ENCODE results near the gene RASD2.

RASD2 gene

DNA sequence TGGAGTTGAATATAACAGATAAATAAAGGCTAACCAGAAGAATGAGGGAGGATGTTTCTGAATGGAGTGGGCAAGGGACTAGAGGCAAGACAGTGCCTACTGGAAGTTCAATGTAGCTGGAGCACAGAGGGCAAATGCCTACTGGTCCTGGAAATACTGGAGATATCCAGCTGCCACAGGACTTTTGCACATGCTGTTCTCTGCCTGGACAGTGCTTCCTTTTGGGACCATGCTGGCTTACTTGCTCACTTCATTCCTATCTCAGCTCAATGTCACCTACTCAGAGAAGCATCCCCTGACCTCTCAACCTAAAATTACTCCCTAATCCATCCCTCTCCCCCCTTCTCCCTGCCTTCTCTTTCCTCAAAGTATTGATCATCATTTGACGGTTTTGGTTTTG lies 20.2 kb downstream of the RASD2 start:
- DNase-seq (ENCODE audit: low read depth), result no peak

DNA sequence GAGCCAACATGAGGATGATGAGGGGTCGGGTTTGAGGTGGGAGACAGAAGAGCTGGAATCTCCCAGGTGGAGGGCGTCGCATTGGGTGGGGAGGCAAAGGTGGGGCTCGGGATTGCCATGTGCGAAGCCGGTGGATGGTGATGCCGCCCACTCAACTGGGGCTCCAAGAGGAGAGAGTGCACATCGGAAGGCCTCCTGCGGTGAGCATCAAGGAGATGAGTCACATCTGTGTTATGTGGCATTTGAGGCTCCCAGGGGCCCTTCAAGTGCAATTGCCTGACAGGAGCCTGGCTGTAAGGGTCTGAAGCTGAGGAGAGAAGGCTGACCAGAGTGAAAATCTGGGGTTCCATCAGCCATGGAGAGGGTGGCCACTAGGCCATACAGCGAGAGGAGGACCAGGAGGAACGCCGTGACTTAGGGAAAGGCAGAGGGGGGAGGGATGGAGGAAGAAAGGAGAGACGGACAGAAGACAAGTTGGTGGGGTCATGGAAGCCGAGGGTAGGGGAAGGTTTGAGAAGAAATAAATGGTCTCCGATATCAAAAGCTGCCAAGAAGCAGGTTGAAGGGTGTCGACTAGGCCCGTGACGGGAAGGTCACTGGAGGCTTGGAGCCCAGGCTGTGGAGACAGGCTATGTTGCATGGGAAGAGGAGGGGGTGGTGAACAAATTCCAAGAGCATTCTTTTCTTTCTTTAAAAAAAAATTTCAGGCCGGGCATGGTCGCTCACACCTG lies 21.3 kb downstream of the RASD2 start:
- DNase-seq (ENCODE audit: low read depth), result no peak

DNA sequence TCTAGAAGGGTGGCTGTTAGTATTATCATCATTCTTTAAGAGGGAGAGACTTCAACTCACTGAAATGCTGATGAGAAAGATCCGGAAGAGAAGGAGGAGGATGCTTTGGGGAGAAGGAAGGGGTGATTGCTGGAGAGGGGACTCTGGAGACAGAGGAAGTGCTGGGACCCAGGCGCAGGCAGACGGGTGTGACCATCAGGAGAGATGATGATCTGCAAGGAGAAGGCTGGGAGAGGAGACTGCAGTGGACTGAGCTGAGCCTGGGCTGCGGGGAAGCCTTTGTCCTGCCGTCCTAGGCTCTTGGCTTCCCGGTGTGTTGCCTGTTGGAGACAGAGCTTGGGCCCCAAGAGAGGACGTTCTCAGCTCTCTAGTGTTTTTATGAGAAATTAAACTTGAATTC lies 22.6 kb downstream of the RASD2 start:
- no peak for DNase-seq (ENCODE audit: low read depth)

DNA sequence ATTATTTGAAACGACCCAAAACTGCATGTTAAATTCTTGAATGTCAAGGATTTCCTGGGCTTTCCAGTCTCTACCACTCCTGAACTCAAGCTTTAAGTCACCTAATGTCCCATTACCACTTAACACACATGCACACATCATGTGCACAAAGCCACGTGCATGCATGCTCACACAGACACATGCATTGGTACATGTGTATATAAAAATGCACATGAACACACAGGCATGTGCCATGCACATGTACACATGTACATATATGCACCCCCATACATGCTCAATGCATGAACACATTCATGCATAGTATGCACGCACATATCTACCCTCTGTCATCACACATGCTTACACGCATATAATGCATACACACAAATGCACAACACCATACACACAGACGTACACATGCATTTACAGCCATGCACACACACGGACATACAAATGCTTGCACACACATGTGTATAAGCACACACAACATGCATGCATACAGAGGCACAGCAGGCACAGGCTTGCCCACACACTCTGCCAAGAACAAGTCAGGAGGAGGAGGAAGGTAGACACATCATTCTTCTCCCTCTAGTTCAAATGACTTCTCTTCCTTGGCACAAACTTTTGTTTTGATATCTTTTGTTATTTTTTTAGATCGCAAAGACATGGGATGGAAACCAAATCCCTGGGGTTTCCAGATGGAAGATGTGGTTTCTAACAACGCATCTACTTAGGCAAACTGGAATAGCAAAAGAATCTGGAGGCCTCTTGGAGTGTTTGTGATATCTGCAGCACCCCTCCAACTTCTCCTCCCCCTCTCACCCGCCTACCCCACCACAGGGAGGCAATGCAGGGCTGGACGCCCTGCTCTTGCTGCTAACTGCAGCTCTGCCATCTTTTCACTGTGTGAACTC lies 24.6 kb downstream of the RASD2 start:
- no peak for DNase-seq (ENCODE audit: low read depth)

DNA sequence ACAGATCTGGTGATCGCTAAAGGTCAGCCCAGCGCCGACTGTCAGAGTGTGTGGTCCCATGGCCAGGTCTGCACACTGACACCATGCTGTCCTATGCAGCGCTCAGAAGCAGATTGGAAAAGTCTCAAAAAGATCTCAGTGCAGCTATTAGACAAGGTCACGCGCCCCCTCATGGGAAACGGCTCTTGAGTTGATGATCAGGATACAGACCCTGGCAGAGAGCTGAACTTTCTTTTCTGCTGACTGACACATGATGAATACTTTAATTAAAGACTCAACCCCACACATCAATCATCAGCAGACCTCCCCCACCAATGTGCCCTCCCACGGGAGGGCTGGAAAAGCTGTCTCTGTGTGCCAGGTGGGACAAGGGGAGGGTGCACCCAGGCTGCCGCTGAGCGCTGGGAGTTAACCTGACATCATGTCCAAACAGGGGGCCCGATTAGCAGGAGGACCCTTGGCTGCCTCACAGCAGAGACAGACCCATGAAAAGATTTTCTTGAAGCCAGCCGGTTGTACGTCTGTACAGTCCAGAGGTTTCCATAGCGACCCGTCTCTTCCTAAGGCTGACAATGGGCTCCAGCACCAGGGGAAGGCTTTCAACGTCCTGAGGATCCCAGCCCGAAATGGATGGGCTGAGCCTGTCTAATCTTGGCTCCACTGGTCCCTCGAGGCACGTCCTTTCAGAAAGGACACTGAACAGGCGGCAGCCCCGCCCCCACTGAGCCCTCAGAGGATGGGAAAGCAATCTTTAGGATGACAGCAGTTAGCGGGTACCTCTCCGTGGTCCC lies 26.9 kb downstream of the RASD2 start:
- DNase-seq (ENCODE audit: low read depth), result no peak

DNA sequence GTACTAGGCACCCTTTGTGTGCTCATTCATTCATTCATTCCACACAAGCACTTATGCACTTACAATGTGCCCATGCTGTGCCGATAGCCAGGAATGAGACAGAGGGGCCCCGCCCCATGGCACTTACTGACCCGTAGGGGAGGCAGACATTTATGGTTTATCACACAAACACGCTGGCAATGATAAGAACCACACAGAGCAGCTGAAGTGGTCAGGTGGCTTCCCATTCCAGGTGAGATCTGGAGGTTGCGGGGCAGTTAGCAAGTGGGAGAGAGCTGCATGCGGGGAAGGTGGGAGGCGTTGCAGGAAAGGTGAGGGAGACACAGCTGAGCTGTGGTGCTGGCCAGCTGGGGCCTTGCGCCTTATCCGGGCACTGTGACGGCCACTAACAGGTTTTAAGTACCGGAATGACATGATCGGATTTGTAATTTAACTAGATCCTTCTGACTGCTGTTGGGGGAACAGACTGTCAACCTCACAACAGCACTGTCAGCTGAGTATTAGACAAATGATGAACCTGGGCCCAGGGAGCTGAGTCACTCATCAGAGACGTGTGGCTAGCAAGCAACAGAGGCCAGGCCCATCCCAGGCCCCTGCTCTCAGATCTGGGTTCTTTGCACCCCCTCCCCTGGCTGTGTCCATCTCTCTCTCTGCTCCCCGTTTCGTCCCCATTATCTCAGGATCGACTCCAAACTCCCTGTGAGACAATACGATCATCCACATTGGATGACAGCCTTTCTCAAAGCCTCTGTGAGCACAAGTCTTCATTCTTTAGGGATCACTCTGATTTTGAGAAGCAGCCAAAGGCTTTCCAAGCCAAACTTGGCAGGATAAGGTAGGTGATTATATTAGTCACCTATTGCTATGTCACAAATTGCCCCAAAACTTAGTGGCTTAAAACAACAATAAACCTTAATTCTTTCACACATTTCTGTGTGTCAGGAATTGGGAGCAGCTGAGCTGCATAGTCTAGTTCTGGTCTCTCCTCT lies 28.4 kb downstream of the RASD2 start:
- DNase-seq (ENCODE audit: low read depth), result no peak

DNA sequence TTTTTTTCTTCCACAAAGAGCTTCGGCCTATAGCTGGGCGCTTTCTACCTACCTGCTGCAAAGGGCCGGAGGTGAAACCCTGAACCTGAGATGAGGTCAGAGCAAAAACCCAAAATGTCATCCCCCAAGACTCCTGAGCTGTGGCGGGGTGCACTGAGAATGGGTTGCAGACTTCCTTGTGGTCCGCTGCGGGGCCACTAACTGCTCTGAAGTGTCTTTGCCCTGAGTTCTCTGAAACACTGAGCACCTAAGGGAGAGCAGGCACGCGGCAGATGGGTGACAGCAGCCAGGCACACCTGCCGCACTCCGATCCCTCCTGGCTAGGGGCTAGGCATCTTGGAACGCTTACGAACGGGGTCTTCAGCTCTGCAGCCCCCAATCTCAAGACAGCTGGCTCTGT lies 29.3 kb downstream of the RASD2 start:
- DNase-seq (ENCODE audit: low read depth), result no peak

GRCh38 chr22:35570686-35571194 lies 30.1 kb downstream of the RASD2 start:
- DNase-seq (ENCODE audit: low read depth), result no peak

GRCh38 chr22:35572556-35572955 lies 31.9 kb downstream of the RASD2 start:
- DNase-seq (ENCODE audit: low read depth), result no peak

DNA sequence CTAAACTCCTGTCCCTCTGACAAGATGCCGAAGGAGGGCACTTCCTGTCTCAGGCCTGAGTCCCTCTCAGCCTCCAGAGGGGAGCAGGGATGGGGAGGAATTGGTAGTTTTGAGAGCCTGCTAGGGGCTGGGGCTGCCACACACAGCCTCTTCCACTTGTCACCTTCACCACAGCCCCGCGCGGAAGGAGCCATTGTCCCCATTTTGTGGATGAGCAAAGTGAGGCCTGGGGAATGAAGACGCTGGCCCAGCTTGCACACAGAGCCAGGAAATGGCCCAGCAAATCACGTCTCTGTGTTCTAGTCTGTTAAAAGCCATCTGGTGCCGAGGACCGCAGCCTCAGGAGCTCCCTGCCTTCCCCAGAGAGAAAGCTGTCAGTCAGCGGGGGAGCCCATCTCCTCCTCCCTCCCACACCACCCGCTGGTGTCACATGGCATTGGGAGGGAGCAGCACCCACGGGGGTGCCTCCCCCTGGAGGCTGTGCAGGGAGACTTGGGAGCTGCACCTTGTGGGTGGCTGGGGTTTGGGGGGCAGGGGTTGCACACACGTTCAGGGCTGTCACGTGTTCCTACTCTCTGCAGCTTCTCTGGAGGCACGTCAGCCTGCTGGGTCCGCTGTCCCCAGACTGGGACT lies 34.6 kb downstream of the RASD2 start:
- no peak for DNase-seq (ENCODE audit: low read depth)

DNA sequence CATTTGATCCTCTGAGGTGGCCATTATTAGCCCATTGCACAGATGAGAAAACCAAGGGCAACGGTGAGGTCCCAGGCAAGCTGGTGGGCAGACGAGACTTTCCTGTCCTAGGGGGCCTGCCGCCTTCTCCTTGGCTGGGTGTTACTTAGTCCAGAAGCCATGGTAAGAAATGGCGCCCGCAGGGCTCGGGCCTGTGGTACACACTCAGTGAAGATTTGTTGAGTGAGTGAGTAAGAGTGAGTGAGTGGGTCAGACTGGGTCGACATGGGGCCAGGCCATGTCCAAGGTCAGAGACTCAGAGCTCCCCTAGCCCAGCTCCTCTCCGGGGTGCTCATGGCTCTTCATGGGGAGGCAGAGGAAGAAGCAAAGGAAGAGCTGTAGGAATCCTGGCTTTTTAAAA lies 36.0 kb downstream of the RASD2 start:
- DNase-seq (ENCODE audit: low read depth), result no peak

DNA sequence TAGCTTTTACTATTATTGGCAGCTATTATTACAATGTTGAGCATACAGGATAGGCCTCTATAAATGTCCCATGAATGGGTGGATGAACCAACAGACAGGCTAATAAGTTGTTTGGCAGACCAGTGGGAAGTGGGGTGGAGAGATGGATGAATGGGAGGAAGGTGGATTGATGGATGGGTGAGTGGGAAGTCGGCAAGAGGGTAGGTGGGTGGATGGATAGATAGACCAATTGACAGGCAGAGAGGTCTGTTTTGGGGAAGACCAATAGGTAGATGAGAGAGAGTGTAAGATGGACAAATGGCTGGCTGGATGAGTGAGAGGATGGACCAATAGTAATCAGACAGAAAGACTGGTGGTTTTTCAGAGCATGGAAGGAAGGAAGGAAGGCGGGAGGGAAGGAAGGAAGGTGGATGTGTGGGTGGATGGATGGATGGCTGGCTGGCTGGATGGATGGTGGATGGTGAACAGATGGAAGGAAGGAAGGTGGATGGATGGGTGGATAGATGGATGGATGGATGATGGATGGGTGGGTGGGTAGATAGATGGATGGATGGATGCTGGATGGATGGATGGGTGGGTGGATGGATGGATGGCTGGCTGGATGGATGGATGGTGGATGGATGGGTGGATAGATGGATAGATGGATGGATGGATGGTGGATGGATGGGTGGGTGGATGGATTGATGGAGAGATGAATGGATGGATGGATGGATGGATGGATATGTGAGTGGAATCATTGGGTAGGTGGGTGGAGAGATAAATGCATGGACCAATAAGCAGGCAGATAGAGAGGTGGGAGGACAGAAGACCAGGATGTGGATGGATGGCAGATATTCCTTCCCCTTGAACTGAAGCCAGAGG lies 37.4 kb downstream of the RASD2 start:
- no peak for DNase-seq (ENCODE audit: low read depth)

GRCh38 chr22:35578836-35579575 lies 38.4 kb downstream of the RASD2 start:
- DNase-seq (ENCODE audit: low read depth), result no peak

DNA sequence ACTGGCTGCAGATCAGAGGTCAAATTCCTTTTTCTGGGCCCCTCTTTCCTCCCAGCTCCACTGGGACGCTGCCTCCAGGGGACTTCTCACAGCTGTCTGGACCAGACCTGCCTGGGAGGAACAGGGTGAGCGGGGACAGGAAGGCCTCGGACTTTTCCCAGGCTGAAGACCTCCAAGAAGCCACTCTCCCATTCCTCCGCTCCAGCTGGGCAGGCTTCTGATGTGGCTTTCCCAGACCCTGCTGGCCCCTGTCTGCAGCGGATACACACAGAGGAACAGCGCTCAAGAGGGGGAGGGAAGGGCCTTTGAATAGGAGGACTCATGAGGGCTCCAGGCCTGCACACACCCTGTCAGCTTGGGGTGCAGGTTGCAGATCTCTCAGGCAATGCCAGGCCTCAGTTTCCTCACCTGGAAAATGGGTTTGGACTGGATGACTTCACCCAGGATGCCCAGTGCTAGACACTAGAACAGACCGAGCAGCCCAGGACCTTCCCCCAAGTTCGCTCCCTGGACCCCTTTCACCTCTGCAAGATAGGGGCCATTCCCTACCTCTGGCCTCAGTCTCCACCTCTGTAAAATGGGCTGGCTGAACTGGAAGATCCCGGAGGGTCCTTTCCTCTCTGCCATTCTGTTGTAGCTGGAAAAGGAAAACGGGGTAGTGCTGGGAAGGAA lies 39.9 kb downstream of the RASD2 start:
- no peak for DNase-seq (ENCODE audit: low read depth)

GRCh38 chr22:35581023-35581413 lies 40.4 kb downstream of the RASD2 start:
- no peak for DNase-seq (ENCODE audit: low read depth)

GRCh38 chr22:35582218-35582860 lies 41.7 kb downstream of the RASD2 start:
- DNase-seq (ENCODE audit: low read depth), result no peak

DNA sequence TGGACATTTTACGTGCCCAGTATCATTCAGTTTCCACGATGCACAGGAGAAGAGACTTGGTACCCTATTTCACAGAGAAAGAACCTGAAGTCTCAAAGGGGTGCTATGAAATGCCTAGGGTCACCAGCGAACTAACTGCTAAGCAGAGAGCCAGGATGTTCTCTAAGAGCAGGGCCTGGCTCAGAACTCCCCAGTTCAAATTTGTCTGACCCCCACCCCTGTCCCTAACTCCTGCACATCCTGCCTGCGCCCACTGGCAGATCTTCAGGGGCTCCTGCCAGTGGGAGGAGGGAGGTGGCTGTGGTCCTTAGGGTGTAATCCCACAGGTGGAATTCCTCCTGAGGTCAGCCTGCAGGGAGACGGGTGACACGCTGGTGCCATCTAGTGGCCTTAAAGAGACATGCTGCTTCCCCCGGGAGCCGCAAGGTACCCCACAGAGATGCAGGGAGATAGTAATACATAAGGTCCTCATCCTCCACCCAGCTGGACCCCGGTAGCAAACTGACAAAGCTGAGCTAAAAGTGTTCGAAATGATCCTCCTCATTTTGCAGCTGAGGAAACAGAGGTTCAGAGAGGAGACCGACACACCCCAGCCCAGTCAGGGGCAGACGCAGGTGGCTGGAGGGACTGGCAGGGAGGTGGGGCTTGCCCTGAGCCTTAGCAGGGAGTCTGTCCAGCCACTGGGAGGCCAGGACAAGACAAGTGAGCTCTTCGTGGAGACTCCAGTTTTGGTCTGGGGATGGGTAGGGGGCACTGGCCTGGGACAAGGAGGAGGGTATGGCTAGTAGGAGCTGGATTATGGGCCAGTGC lies 42.4 kb downstream of the RASD2 start:
- peak; percentile 42 for DNase-seq (ENCODE audit: low read depth)
